ENCODE measurements around the gene ADAMTS9.

ADAMTS9 gene

DNA sequence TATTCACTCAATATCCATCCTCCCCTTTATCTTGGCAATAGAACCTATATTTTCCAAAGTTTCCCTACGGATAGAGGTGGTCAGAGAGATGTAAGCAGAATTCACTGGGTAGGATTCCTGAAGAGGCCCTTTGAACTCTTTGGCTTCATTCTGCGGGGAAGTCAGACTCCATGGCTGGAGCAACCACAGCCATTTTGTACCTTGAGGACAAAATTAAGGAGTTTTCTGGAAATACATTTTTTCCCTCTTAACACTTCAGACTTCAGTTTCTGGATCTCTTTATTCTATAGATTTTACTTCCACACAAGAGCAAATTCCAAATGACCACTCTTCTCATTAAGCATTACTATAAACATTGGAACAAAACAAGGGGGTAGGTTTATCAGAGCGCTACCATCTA, 43.3 kb downstream of the ADAMTS9 start:
- no peak for DNase-seq (ENCODE audit: low read depth, low spot score)
- TF ChIP-seq CTCF (IDR thresholded peaks at IDR 0.05; ENCODE audit: low read depth, low read length), result no peak
- H3K4me3 ChIP-seq (ENCODE audit: low read depth, low read length), result no peak overlapping the region
- in situ Hi-C loops (cut with HindIII; ENCODE audit: low sequenced_read_pairs), result no loop called here

DNA sequence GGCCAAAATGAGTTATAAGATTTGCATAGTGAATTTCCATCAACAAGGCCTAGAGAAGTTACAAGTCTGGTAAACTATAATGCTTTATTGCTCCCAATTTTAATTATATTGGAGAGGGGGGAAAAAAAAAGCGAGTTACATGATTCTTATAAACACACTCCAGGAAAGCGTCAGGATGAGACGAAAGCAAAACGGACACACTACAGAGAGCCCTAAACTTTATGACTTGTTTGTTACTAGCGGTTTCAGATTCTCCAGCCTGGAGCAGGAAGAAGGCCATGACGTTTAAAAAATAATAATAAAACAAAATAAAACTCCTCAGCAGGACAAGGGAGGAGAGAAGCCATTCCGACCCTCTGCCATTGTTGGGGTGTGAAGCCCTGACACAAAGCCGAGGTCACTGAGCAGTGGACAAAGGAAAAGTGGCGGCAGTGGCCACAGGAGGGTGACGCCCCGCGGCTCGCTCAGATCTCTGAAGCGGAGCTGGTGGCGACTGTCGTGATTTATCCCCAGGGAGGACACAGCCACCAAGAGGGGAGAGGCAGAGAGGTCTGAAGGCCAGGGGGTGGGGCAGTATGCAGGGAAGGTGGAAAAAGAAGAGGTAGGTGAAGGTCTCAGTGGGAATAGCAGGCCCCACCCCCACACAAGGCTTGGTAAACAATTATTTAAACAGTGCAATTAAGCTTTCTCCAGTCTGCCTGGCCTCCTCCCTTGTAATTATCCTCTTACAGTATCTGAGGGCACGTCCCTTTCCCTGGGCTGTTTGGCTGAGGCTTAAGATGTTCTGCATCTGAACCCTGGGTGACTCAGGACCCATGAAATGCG, 45.3 kb downstream of the ADAMTS9 start:
- DNase-seq (ENCODE audit: low read depth, low spot score), result no peak
- TF ChIP-seq CTCF (IDR thresholded peaks at IDR 0.05; ENCODE audit: low read depth, low read length), result no peak
- in situ Hi-C loops (cut with HindIII; ENCODE audit: low sequenced_read_pairs), result no loop called here
- no peak overlapping the region for H3K4me3 ChIP-seq (ENCODE audit: low read depth, low read length)

- in situ Hi-C loops (cut with HindIII; ENCODE audit: low sequenced_read_pairs), result no loop called here
These were observed 48.8 kb downstream of the ADAMTS9 start for GRCh38 chr3:64638981-64639481.

DNA sequence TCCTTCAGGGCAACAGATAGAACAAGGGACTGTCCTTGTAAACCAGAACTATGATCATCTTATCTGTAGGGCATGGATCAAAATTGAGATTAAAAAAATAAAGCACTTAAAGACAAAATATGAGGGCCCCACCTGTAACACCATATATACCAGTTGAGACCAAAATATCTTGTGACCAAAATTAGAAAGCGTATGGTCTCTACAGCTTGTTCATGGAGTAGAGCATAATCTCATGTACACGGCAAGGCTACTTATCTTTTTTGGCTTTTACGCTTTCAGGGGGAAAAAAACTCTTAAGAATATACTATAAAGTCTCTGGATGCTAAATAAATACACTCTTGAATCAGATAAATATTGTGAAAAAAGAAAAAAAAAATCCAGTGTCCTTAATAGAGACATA, 49.3 kb downstream of the ADAMTS9 start:
- TF ChIP-seq CTCF (IDR thresholded peaks at IDR 0.05; ENCODE audit: low read depth, low read length), result no peak
- no peak for DNase-seq (ENCODE audit: low read depth, low spot score)
- no peak overlapping the region for H3K4me3 ChIP-seq (ENCODE audit: low read depth, low read length)
- in situ Hi-C loops (cut with HindIII; ENCODE audit: low sequenced_read_pairs), result no loop called here

More at GRCh38 chr3:64638981-64639481, 48.8 kb downstream of the ADAMTS9 start:
- no peak for TF ChIP-seq CTCF (IDR thresholded peaks at IDR 0.05; ENCODE audit: low read depth, low read length)
- no peak for DNase-seq (ENCODE audit: low read depth, low spot score)
- no peak overlapping the region for H3K4me3 ChIP-seq (ENCODE audit: low read depth, low read length)

GRCh38 chr3:64634417-64634816, 53.4 kb downstream of the ADAMTS9 start:
- in situ Hi-C loops (cut with HindIII; ENCODE audit: low sequenced_read_pairs), result no loop called here
- no peak overlapping the region for H3K4me3 ChIP-seq (ENCODE audit: low read depth, low read length)
- DNase-seq (ENCODE audit: low read depth, low spot score), result no peak
- no peak for TF ChIP-seq CTCF (IDR thresholded peaks at IDR 0.05; ENCODE audit: low read depth, low read length)

- H3K4me3 ChIP-seq (ENCODE audit: low read depth, low read length), result no peak overlapping the region
- in situ Hi-C loops (cut with HindIII; ENCODE audit: low sequenced_read_pairs), result no loop called here
- TF ChIP-seq CTCF (IDR thresholded peaks at IDR 0.05; ENCODE audit: low read depth, low read length), result no peak
- DNase-seq (ENCODE audit: low read depth, low spot score), result no peak
These were observed 55.8 kb downstream of the ADAMTS9 start for GRCh38 chr3:64631951-64632350.
